ENCODE measurements around the gene CARHSP1.
"Not testable (repeated sequence)": the region's sequence is repeated elsewhere in the genome, so short reads cannot be mapped to it uniquely, and the experiment has no call there.

The CARHSP1 gene

GRCh38 chr16:8868416-8869211, at the start of gene CARHSP1:
Gene CARHSP1, minus strand, starts transcription at chr16:8869006. Its CDS starts 9,678 bp downstream, at chr16:8859328.
- DNase-seq = peak; percentile 67

GRCh38 chr16:8917336-8917735, 48.5 kb upstream of the CARHSP1 start:
- not testable (repeated sequence) for DNase-seq

GRCh38 chr16:8916541-8917225, 47.9 kb upstream of the CARHSP1 start:
- no peak for DNase-seq

- DNase-seq = no peak
Observed at GRCh38 chr16:8915722-8916301, 47.0 kb upstream of the CARHSP1 start.

GRCh38 chr16:8914098-8914497, 45.3 kb upstream of the CARHSP1 start:
- no peak for DNase-seq

- no peak for DNase-seq
Observed at GRCh38 chr16:8912793-8913192, 44.0 kb upstream of the CARHSP1 start.

- DNase-seq = no peak
Observed at GRCh38 chr16:8910811-8911210, 42.0 kb upstream of the CARHSP1 start.

- DNase-seq = no peak
Observed at GRCh38 chr16:8908810-8909468, 40.1 kb upstream of the CARHSP1 start.

GRCh38 chr16:8907096-8907495, 38.3 kb upstream of the CARHSP1 start:
- DNase-seq = no peak

- DNase-seq = no peak
Observed at GRCh38 chr16:8905795-8906591, 37.2 kb upstream of the CARHSP1 start.

GRCh38 chr16:8905168-8905762, 36.5 kb upstream of the CARHSP1 start:
- no peak for DNase-seq

- DNase-seq = no peak
Observed at GRCh38 chr16:8904018-8904430, 35.2 kb upstream of the CARHSP1 start.

- no peak for DNase-seq
Observed at GRCh38 chr16:8903004-8903403, 34.2 kb upstream of the CARHSP1 start.

- DNase-seq = no peak
Observed at GRCh38 chr16:8901320-8901861, 32.6 kb upstream of the CARHSP1 start.

GRCh38 chr16:8900343-8900742, 31.5 kb upstream of the CARHSP1 start:
- DNase-seq = no peak

- DNase-seq = no peak
Observed at GRCh38 chr16:8899709-8900317, 31.0 kb upstream of the CARHSP1 start.

GRCh38 chr16:8898660-8899318, 30.0 kb upstream of the CARHSP1 start:
- no peak for DNase-seq

GRCh38 chr16:8894736-8895334, 26.0 kb upstream of the CARHSP1 start:
- no peak for DNase-seq

GRCh38 chr16:8893976-8894690, 25.3 kb upstream of the CARHSP1 start:
- DNase-seq = no peak

- DNase-seq = no peak
Observed at GRCh38 chr16:8893426-8893825, 24.6 kb upstream of the CARHSP1 start.

Measured in stimulated activated CD4-positive, alpha-beta T cell treated with anti-CD3 and anti-CD28 coated beads, Interleukin-12 subunit alpha, Interleukin-12 subunit beta, amount 100 ng/mL, for 4 hours (primary cell).